ENCODE data around the gene SCFD2. TPM values are rescaled to one million over a fixed set of nuclear protein-coding genes. Genes with fewer than 3 reads are reported as not detected.

SCFD2 gene
- total RNA-seq, 2 donors from 2014 or later, result 17.5 to 18.6 TPM

DNA sequence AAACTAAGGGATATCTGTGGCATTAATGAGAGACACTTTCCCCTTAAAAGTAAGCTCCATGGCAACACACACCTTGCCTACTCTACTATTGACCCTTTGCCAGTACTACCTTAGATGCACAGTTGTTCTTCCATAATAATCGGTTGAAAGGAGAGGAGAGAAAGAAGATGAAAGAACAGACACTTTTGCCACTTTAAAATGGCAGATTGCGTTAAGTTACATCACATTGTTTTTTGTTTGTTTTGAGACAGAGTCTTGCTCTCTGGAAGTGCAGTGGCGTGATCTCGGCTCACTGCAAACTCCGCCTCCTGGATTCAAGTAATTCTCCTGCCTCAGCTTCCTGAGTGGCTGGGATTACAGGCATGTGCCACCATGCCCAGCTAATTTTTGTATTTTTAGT lies 239.8 kb downstream of the SCFD2 start:
- no peak for DNase-seq (ENCODE audit: low spot score)
- intact Hi-C loops (cut with DNase I), result no loop called here

DNA sequence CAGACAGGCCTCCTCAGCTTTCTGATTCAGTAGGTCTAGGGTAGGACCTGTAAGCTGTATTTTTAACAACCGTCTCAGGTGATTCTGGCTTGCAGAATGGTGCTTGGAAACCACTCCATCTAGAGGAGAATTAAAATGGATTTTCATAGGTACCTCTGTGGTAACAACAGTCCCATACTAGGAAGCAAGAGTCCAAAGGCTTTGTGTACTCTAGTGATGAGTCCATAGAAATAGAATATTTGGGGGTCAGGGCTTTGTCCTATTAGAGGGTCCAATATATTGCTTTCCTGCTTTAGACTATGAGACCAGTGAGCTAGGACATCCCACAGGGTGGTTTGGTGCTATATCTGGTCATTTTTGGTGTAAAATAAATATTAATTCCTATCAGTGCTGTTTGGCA lies 242.0 kb downstream of the SCFD2 start:
- no peak for DNase-seq (ENCODE audit: low spot score)
- intact Hi-C loops (cut with DNase I), result no loop called here

DNA sequence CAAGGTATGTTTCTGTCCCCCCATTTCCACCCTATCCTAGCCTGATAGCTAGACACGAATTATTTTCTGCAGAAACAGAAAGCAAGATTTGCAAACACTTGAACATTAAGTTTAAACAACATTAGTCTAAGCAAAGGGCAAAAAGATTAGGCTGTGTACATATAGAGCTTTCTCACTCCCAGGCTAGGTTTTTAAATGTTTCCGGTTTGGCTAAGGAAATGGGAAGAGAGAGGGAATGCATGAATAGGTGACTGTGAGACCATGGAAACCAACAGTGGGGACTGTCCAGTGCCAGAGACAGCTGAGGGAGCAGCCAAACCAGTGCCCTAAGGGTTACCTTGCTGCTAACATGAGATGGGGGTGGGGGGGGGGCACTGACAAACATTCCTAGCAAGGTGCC lies 242.7 kb downstream of the SCFD2 start:
- intact Hi-C loops (cut with DNase I), result no loop called here
- DNase-seq (ENCODE audit: low spot score), result no peak

DNA sequence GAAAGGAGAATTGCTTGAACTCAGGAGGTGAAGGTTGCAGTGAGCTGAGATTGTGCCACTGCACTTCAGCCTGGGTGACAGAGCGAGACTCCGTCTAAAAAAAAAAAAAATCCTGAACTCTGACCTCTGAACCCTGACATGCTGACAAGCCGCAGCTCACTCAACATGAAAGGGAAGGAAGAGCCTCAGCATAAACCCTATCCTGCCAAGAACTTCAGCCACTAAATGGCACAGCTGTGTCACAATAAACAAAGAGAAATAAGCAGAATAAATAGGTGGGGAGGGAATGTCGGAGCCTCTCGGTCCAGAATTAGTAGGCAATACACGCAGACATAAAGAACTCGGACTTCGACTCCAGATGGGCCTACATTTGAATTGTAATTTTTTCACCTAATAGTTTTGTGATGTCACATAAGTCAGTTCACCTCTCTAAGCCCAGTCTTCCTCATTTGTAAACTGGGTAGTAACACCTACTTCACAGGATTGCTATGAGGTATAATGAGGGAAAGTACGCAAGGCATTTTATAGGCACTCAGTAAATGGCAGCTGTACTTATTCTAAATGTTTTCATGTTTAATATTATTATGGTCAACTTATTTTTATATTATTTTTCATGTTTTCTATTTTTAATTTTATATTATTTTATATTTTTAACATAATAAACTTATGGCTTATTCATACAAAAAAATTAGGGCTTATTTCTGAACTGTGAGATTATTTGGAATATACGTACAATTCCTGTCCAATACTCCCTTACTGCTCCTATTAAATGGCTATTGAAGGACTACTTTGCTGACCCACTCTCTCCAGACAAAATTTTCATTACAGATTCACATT lies 243.4 kb downstream of the SCFD2 start:
- intact Hi-C loops (cut with DNase I), result no loop called here
- no peak for DNase-seq (ENCODE audit: low spot score)

DNA sequence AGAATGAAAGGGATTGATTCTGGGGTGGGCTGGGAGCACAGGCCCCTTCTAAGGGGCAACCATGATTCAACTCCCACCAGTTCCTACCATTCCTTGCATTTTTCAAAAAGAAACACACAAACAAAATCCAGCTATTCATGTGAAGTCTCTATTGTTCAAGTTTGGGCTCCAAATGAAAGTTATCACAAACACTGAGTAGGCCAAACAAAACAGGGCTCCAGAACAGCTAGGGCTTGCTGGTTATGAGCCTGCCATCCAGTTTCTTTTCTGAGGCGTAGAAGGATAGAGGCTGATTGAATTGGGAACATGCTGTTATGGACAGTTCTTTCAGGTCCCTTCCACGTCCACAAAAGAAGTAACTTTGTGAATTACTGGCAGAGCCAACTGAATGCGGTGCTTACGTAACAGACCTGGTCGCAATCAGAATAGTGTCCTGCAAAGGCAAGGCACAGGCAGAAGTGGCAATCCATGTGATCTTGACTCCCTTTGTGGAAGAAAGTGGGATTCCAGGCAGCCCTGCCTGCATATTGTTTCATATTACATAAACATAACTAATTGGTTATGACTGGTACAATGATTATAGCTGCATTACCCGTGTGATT lies 244.5 kb downstream of the SCFD2 start:
- no peak for DNase-seq (ENCODE audit: low spot score)

DNA sequence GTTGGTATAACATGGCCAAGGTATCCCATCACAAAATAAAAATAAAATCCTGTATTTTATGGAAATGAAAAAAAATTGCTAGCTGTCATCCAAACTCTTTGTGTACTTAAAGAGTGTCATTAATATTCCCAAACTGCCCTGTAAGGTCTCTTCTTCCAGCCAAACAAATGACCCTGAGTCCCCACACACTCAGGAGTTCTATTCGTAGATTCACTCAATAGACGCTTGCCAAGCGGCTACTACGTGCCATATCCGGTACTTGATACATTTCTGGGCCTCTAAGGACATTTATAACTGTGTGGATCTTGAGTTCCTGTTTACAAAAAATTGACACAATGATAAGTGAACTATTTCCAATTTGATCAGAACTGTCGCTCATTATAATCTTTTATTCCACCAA lies 245.1 kb downstream of the SCFD2 start:
- intact Hi-C loops (cut with DNase I), result no loop called here
- no peak for DNase-seq (ENCODE audit: low spot score)

More for the DNA sequence above, 244.5 kb downstream of the SCFD2 start:
- intact Hi-C loops (cut with DNase I), result no loop called here

DNA sequence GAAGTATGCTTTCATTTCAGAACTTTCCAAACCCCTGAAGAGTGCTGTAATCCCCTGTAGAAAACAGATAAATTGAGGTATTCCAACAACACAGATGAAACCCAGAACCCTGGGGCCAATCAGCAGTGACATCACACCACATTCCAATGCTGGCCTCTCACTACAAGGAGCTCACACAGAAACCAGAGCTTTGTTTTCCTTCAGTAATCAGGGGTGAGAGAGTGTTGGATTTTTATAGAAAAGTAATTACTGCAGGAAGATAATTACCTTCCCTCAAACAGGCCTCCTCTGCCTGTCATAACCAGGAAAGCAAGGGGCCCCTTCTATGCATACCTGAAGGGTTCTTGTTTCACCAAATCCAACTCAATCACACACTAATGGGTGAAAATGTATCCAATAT lies 246.2 kb downstream of the SCFD2 start:
- intact Hi-C loops (cut with DNase I), result no loop called here
- DNase-seq (ENCODE audit: low spot score), result no peak

DNA sequence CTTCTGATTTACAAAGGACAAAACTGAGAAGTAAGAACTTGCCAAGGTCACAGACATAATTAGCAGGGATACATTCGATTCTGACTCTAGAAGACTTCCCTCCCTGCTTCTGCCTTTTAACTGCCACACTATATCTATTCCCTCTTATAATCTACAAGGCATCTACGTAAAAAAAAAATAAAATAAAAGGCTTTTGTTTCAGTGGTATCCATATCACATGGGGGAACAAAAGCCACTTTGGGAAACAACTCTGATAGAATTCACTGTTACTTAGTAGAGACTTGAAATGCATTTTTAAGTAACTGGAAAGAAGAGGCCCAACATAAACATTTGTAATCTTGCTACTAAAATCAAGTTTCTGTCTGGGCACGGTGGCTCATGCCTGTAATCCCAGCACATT lies 247.2 kb downstream of the SCFD2 start:
- no peak for DNase-seq (ENCODE audit: low spot score)
- intact Hi-C loops (cut with DNase I), result no loop called here

DNA sequence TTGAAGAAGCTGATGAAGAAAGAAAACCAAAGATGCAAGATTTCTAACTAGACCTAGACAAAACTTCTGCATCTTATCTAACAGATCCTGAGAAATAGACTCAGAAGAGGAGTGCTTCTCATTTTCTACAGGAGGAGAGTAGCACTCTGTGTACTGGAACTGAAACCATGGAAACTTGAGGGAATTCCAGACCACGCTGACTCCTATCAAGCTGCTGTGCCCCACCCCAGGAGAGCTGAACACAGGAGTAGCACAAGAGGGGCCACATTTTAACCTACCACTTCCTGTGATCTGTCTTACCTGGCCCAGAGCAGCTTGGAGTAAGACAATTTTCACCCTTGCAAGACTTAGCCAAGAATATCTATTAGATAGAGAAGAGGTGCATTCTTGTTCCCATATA lies 248.9 kb downstream of the SCFD2 start:
- intact Hi-C loops (cut with DNase I), result no loop called here
- no peak for DNase-seq (ENCODE audit: low spot score)

DNA sequence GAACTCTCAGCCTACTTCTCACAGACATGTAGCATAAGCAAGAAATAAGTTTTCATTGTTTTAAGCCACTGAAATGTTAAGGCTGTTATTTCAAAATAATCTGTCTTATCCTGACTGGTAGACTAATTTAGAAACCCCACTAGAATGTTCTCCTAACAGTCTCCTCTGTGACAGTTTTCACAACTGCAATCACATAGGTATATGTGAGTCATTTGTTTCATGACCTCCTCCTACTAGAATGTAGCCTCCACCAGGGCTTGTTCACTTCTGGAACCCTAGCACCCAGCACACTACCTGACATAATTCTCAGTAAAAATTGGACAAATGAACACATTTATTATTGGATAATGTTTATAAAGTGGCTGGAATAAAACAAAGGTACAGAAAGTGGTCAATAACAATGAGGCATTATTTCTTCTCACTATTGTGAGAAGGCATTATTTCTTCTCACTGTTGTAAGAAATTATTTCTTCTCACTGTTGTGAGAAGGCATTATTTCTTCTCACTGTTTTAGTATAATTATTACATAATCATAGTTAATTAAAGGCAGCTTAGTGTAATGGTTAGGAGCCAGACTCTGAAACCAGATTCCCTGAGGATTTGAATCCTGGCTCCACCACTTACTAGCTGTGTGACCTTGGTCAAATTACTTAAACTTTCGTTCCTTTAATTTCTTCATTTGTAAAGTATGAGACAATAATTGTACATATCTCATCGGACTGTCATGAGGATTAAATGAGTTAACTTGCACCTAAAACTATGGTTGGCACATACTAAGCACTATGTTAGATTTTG lies 252.2 kb downstream of the SCFD2 start:
- intact Hi-C loops (cut with DNase I), result loop anchor here in 1 of 2 donors (5.0 kb wide), 1 partner anchor 1066 kb away; no protein-coding TSS in a partner anchor
- no peak for DNase-seq (ENCODE audit: low spot score)

DNA sequence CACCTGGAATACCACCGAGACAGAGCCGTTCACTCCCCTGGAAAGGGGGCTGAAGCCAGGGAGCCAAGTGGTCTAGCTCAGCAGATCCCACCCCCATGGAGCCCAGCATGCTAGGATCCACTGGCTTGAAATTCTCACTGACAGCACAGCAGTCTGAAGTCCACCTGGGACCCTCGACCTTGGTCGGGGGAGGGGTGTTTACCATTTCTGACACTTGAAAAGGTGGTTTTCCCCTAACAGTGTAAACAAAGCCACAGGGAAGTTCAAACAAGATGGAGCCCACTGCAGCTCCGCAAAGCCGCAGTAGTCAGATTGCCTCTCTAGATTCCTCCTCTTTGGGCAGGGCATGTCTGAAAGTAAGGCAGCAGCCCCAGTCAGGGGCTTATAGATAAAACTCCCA lies 260.5 kb downstream of the SCFD2 start:
- intact Hi-C loops (cut with DNase I), result no loop called here
- DNase-seq (ENCODE audit: low spot score), result no peak

DNA sequence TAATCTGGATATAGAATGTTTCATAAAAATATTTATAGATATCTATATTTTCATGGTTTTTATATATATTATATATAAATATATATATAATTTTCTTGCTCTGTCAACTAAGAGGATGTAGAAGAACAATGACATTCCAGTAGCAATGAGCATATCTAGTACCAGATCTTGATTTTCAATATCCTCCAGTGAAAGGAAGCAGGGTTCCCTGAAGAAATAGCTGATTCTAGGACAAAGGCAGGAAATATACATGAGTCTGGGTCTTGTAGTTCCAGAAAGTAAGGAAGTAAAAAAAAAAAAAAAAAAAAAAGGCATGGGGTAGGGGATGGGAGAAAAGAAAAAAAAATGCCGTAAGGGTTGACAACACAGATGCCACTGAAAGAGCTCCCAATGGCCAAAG lies 262.4 kb downstream of the SCFD2 start:
- no peak for DNase-seq (ENCODE audit: low spot score)
- intact Hi-C loops (cut with DNase I), result no loop called here

DNA sequence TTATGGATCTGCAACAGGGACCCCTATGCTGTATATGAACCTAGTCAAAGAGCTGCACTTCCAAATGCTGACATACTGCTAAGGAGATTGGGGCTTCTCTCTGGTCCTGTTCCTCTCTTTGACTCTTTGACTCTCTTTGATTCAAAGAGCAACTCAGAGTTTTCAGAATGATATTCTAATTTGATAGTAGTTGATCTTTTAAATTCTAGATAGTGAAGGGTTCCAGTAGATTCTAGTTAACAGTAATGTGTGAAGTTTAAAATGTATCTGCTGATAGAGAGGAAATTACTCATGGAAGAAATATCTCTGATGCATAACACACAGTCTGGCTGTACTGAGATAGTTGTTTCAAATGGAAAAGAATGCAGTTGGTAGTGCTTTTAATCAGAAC lies 264.7 kb downstream of the SCFD2 start:
- intact Hi-C loops (cut with DNase I), result no loop called here
- no peak for DNase-seq (ENCODE audit: low spot score)

DNA sequence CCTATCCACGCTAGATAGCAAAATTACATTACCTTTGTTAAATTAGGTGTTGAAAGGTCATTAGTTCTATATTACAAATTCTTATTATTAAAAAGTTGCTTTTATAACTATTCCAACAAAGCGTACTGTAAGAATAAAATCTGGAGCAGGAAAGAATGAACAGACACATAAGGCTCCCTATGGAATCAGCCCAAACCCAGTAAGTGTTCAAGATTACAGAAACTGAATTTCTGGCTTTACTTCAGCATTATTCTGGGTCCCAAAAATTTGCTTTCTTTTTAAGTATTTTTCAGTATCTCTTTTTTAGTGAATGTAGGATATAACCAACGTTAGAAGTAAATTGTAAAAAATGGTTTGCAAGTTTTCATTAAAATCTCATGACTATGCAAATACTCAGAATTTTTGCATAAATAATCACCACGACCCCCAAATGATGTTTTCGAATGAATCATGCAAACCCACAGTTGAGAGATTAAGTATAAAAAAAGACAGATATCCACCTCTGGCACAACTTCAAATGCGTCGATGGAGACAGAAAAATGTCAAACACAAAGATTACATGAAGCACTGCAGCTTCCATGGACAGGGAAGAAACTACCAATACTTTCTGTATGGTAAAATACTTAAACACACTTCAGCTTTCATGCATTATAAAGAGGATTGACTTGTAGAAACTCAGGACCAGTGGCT lies 265.2 kb downstream of the SCFD2 start:
- intact Hi-C loops (cut with DNase I), result no loop called here
- DNase-seq (ENCODE audit: low spot score), result no peak

DNA sequence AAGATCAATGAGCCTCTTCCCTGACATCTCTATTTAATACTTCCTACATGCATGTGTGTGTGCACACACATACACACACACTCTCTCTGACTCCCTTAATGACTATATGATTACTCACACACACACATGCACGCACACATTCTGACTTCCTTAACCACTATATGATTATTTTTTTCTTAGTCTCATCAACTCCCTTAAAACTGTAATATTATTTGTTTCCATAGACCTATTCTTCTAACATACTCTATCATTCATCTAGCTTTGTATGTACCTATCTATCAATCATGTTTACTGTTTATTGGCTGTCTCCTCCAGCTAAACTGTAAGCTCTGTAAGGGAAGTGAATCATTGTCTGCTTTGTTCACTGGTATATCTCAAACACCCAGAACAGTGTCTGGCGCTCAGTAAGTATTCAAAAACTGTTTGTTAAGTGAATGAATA lies 267.2 kb downstream of the SCFD2 start:
- intact Hi-C loops (cut with DNase I), result no loop called here
- DNase-seq (ENCODE audit: low spot score), result no peak

DNA sequence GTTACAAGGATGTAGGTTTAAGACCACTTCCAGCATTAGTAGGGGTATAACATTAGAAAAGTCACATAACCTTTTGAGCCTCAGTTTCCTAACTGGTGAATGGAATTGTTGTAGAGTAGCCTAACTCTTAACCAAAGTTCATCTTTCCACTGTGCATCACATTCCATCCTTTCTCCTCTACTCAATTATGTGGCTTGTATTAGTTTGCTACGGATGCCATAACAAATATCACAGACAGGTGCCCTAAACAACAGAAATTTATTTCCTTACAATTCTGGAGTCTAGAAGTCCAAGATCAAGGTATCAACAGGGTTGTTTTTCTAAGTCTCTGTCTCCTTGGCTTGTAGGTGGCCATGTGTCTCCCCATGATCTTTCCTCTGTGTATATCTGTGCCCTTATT lies 271.8 kb downstream of the SCFD2 start:
- no peak for DNase-seq (ENCODE audit: low spot score)
- intact Hi-C loops (cut with DNase I), result no loop called here

DNA sequence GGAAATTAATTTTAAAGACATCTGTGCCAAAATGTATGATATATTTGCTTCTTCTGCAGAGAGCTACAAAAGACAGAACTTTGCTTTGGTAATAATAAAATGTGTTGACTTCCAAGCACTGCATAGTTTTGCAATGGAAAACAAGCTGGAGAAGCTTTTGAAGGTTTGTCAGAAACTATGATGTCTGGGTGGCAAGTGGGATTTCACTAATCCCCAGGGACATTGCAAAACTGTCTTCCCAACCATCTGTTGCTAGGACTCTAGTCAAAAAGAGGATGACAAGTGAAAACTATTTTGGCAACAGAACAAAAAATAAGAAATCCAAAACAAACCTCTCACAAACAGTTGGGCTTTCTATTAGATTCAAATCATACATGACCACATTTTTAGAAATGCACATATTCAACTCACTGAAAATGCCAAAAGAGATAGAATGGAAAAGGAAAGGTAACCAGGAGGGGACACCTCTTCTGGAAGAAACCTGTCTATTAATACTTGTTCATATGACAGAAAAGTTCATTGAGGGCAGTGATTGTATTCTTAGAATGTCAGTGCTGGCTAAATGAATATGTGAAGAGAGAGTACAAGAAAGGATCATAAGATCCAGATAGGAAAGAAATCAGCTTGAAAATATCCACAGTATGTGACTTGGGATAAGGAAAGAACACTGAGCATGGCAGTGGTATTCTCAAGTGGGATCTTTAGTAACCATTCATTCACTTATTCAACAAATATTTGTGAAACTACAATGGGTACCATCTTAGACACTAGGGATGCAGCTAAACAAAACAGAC lies 275.7 kb downstream of the SCFD2 start:
- DNase-seq (ENCODE audit: low spot score), result no peak
- intact Hi-C loops (cut with DNase I), result no loop called here

DNA sequence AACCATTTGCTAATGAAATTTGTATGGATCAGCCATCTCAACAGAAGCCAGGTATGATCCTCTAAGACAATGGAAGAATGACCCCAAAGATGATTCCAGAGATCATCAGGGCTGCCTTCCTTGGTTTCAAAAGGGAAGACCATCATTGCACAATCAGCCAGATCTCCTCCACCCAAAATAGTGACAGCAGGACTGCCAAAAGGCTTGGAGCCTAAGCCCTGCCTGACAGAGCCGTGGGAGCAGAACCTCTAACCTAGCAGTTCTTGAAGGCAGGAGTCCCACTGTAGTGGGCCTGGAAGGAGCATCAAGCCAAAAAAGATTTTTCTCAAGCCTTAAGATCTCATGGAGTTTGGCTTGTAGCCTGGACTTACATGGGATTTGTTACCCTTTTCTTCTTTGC lies 277.7 kb downstream of the SCFD2 start:
- no peak for DNase-seq (ENCODE audit: low spot score)
- intact Hi-C loops (cut with DNase I), result no loop called here

DNA sequence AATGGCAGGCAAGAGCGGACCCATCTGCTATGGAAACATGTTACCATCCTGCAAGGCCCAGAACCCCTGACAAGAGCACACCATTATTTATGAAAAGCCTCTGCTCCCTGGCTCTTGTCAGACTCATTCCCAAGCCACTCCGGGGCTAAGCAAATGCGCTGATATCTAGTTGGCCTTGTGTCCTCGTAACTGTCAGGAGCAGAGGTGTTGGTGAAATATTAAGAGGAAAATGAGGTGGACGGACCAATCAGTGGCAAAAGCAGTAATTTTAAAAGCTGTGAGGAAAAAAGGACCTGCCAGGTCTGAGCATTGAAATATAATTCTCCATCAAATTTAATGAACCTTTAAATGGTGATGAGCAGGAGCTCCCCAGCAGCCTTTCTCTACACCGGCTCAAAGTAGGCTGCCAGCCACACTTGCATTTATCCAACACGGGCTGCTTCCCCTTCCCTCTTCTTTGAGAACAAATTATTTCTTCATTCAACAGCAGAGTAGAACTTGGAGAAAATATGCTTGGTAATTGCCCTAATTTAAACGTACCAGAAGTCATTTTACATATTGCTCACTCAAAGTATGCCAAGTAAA lies 289.4 kb downstream of the SCFD2 start:
- intact Hi-C loops (cut with DNase I), result no loop called here
- DNase-seq (ENCODE audit: low spot score), result no peak

Measured in posterior vena cava (tissue), 2 donors.